Esophagus muscularis mucosa (tissue), 4 donors: Measurements from ENCODE around the gene UQCR10. TPM values are rescaled to one million over a fixed set of nuclear protein-coding genes. Genes with fewer than 3 reads are reported as not detected.

Experiments
- DNase-seq: peaks from one replicate; pipeline ENCODE4 v3.0.0-alpha.2; 2017; ENCODE audit errors: extremely low spot score
- H3K27ac ChIP-seq, 4 donors: fragments of 200-600 bp; sonication (generic); replicated peaks in 1 of 4; 1 replicate in 3 of 4; 2 replicates in 1 of 4; pipeline ENCODE4 v1.5.1; 2016 to 2019; ENCODE audit warnings: mild to moderate bottlenecking in 1 of 4
- H3K27me3 ChIP-seq, 4 donors: fragments of 200-600 bp; sonication (generic); one replicate each; pipeline versions ENCODE4 v1.5.1 to v1.6.0; 2016 to 2019
- H3K36me3 ChIP-seq, 4 donors: fragments of 200-600 bp; sonication (generic); one replicate each; pipeline ENCODE4 v1.5.1; 2016 to 2019
- H3K4me1 ChIP-seq, 4 donors: fragments of 200-600 bp; sonication (generic); one replicate each; pipeline ENCODE4 v1.5.1; 2016 to 2019
- H3K4me3 ChIP-seq, 4 donors: fragments of 200-600 bp; sonication (generic); 1 replicate in 2 of 4; 2 replicates in 2 of 4; pipeline ENCODE4 v1.5.1; 2016 to 2019; ENCODE audit warnings: mild to moderate bottlenecking in 4 of 4, moderate library complexity in 1 of 4
- H3K9me3 ChIP-seq, 4 donors: fragments of 200-600 bp; sonication (generic); 1 replicate in 3 of 4; 2 replicates in 1 of 4; pipeline ENCODE4 v1.5.1; 2016 to 2019
- EP300 ChIP-seq: sonication (generic); formaldehyde crosslinking; IDR thresholded peaks from one replicate; pipeline ENCODE4 v1.6.1; 2017; ENCODE audit warnings: antibody characterized with exemption
- POLR2A ChIP-seq: fragments of 450-650 bp; IDR thresholded peaks from one replicate; pipeline ENCODE4 v1.6.1; 2017; ENCODE audit warnings: antibody characterized with exemption, moderate library complexity, mild to moderate bottlenecking, low read depth
- POLR2AphosphoS5 ChIP-seq, 2 donors: sonication (generic); formaldehyde crosslinking; IDR thresholded peaks; one replicate each; pipeline ENCODE4 v1.6.1; 2017; ENCODE audit warnings: antibody characterized with exemption in 2 of 2
- WGBS: methylation state at CpG from one replicate; pipeline ENCODE4 v1.1.5; 2018; 5-methylcytosine and 5-hydroxymethylcytosine counted together
- intact Hi-C: fragments of 100-400 bp; cut with DNase I; formaldehyde crosslinking; loops from one replicate; pipeline ENCODE4 v1.15.1; 2023
- total RNA-seq, 4 donors: library from RNA; depleted of rRNA; stranded (reverse); fragments of >200 nt; gene quantifications; one replicate each; pipeline versions ENCODE4 v1.1.0 to v1.2.1, GENCODE V29; 2016
- TF ChIP-seq, protein P1 (sequence below), 3 experiments: fragments of 200-600 bp in 2 of 3; fragments of 450-650 bp in 1 of 3; sonication (generic) in 2 of 3; IDR thresholded peaks; one replicate each; pipeline ENCODE4 v1.5.1; 2017 to 2019; ENCODE audit warnings: antibody characterized with exemption in 3 of 3, mild to moderate bottlenecking in 2 of 3, moderate library complexity in 1 of 3

UQCR10 gene
- total RNA-seq, 4 donors from 2014 or later: 57.5 to 81.7 (median 59.0) TPM

DNA sequence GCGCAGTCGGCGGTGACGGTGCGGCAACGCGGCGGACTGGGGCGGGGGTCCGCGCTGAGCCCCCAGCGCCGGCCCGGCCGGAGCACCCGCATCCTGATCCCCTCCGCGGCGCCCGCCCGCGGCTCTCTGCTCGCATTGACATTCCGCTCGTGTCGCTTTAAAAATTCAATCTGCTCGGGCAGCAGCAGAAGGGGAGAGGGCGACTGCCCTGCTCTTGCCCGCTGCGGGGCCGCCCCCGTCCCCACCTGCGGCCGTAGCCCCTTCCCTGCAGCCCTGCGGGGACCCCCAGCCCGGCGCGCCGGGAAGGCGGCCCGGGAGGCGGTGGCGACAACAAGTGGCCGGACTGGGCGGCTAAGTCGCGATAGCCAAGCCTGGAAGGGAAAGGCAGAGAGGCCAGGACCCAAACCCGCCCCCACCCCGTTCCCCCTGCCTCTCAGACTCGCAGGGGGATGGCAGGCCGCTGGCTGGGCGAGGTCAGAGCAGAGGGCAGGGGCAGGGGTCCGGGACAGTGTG, 46.3 kb upstream of the UQCR10 start:
- 0% methylated on average over 6 of the region's 53 CpGs for WGBS
- intact Hi-C loops: no loop called here
- DNase-seq: no peak
- Histone ChIP-seq H3K4me3 (peak overlapping the region; percentile 32 to 49 (median 40)), H3K27ac (no peak overlapping the region), H3K9me3 (no peaks in the 10 kb centered on the region), H3K36me3 (no peaks in the 10 kb centered on the region), H3K27me3 (peaks cover 6 to 88% (median 23%) of the 10 kb centered on the region in 4 donors), H3K4me1 (peaks cover 3 to 19% (median 16%) of the 10 kb centered on the region in 4 donors)
- no peak for TF ChIP-seq EP300
- TF ChIP-seq POLR2A: no peak
- no peak for TF ChIP-seq POLR2AphosphoS5 (IDR thresholded peaks at IDR 0.05)
- TF ChIP-seq, protein P1, sequence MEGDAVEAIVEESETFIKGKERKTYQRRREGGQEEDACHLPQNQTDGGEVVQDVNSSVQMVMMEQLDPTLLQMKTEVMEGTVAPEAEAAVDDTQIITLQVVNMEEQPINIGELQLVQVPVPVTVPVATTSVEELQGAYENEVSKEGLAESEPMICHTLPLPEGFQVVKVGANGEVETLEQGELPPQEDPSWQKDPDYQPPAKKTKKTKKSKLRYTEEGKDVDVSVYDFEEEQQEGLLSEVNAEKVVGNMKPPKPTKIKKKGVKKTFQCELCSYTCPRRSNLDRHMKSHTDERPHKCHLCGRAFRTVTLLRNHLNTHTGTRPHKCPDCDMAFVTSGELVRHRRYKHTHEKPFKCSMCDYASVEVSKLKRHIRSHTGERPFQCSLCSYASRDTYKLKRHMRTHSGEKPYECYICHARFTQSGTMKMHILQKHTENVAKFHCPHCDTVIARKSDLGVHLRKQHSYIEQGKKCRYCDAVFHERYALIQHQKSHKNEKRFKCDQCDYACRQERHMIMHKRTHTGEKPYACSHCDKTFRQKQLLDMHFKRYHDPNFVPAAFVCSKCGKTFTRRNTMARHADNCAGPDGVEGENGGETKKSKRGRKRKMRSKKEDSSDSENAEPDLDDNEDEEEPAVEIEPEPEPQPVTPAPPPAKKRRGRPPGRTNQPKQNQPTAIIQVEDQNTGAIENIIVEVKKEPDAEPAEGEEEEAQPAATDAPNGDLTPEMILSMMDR (IDR thresholded peaks at IDR 0.05): no peak

DNA sequence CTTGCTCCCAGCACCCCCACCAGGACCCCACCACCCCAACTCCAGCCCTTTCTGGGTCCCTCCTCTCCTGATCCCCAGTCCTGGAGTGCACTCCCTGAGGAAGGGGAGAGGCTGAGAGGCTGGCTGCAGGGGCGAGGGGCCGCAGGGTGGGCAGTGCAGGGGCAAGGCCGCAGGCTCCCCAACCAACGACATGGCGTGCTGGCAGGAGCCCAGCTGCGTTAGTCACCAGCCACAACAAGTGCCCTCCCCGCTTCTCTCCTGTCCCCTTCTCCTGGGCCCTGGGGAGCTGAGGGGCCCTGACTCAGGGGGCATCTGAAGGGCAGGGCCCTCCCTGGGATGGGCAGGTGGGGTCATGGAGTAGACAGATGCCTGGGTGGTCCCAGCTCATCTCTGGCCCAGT, 45.0 kb upstream of the UQCR10 start:
- peaks cover 6 to 86% (median 23%) of the 10 kb centered on the region in 4 donors for H3K27me3 ChIP-seq
- no peaks in the 10 kb centered on the region for H3K36me3 ChIP-seq
- no peak overlapping the region for H3K27ac ChIP-seq
- H3K4me1 ChIP-seq: peaks cover 3 to 25% (median 19%) of the 10 kb centered on the region in 4 donors
- WGBS: 86% methylated on average over 5 of the region's 7 CpGs
- no peaks in the 10 kb centered on the region for H3K9me3 ChIP-seq
- TF ChIP-seq POLR2AphosphoS5 (IDR thresholded peaks at IDR 0.05): no peak
- no peak for TF ChIP-seq POLR2A
- no peak for TF ChIP-seq EP300
- TF ChIP-seq, protein P1 (IDR thresholded peaks at IDR 0.05): no peak
- no peak for DNase-seq
- intact Hi-C loops: no loop called here
- H3K4me3 ChIP-seq: no peak overlapping the region

DNA sequence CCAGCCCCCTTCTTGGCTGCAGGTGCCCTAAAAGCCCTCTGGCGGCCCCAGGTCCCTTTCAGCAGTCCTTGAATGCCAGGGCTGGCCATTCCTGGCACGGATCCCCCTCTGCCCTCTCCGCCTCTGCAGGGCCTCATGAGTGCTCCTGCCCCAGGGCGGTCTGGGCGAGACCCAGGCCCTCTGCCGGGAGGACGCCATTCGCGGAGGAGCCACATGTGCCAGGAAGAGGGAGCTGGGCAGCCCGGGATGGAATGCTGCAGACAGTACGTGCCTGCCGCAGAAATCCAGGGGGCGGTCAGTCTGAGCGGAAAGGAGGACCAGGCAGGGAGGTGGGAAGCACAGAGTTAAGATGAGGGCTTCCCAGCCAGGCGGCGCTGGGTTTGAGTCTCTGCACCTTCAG, 44.6 kb upstream of the UQCR10 start:
- TF ChIP-seq, protein P1 (IDR thresholded peaks at IDR 0.05): no peak
- no peak for TF ChIP-seq POLR2A
- TF ChIP-seq EP300: no peak
- no peak for TF ChIP-seq POLR2AphosphoS5 (IDR thresholded peaks at IDR 0.05)
- peaks cover 3 to 27% (median 20%) of the 10 kb centered on the region in 4 donors for H3K4me1 ChIP-seq
- peaks cover 6 to 82% (median 23%) of the 10 kb centered on the region in 4 donors for H3K27me3 ChIP-seq
- H3K9me3 ChIP-seq: no peaks in the 10 kb centered on the region
- no peak overlapping the region for H3K4me3 ChIP-seq
- no peaks in the 10 kb centered on the region for H3K36me3 ChIP-seq
- WGBS: 83% methylated on average over 4 of the region's 16 CpGs
- no peak for DNase-seq
- intact Hi-C loops: no loop called here
- no peak overlapping the region for H3K27ac ChIP-seq

DNA sequence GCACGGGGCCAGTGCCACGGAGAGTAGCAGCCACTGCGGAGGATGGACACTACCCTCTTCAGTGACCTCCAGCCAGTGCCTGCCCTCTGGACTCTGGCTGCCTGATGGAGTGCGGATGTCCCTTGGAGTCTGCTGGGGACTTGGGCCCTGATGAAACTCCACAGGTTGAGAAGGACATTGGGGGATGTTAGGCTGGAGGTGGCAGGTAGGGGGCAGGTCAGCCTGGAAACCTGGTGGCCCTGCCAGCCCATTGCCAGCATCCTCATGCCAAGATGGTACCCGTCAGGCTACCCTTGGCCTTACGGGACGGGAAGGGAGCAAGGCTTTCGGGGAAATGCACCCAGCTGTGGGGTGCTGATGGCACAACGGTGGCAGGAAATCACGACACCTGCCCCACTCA, 43.4 kb upstream of the UQCR10 start:
- H3K4me1 ChIP-seq: peaks cover 3 to 27% (median 20%) of the 10 kb centered on the region in 4 donors
- intact Hi-C loops: no loop called here
- H3K27ac ChIP-seq: no peak overlapping the region
- 81% methylated on average over 3 of the region's 10 CpGs for WGBS
- H3K36me3 ChIP-seq: peaks cover 0 to under 1% (median 0%) of the 10 kb centered on the region in 4 donors
- H3K27me3 ChIP-seq: peaks cover 6 to 71% (median 22%) of the 10 kb centered on the region in 4 donors
- no peaks in the 10 kb centered on the region for H3K9me3 ChIP-seq
- DNase-seq: no peak
- no peak overlapping the region for H3K4me3 ChIP-seq
- no peak for TF ChIP-seq EP300
- no peak for TF ChIP-seq POLR2AphosphoS5 (IDR thresholded peaks at IDR 0.05)
- TF ChIP-seq, protein P1 (IDR thresholded peaks at IDR 0.05): no peak
- no peak for TF ChIP-seq POLR2A

DNA sequence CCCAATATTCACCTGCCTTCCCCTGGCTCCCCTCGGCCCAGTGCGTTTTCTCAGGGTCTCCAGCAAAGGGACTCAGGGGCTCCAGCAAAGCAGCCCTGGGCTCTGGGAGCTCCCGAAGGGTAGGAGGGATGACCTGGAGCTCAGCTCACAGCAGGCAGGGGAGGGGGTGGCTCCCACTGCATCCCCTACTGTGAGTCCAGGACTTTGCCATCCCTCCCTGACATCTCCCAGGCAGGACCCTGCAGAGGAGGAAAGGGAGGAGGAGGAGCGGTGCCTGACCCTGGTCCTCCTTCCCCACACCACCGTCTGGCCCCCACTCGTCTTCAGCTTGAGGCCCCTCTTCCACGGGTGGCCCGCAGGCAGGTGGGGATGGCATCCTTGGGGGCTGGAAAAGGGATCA, 42.3 kb upstream of the UQCR10 start:
- no peak for TF ChIP-seq EP300
- TF ChIP-seq, protein P1 (IDR thresholded peaks at IDR 0.05): no peak
- no peak for TF ChIP-seq POLR2AphosphoS5 (IDR thresholded peaks at IDR 0.05)
- no peak for TF ChIP-seq POLR2A
- Histone ChIP-seq H3K9me3 (no peaks in the 10 kb centered on the region), H3K27ac (no peak overlapping the region), H3K4me1 (peaks cover 3 to 20% (median 14%) of the 10 kb centered on the region in 4 donors), H3K4me3 (no peak overlapping the region), H3K27me3 (peaks cover 6 to 60% (median 14%) of the 10 kb centered on the region in 4 donors), H3K36me3 (peaks cover 0 to 11% (median 3%) of the 10 kb centered on the region in 4 donors)
- no peak for DNase-seq
- 63% methylated on average over 8 of the region's 8 CpGs for WGBS
- intact Hi-C loops: no loop called here
